SU-DHL-6 (cell line): ENCODE results near the gene SLC8A1.

ENCODE experiments used
- H2AFZ ChIP-seq: fragments of 200-600 bp; sonication (generic); 2 replicates; pipeline ENCODE4 v1.6.1; 2014; ENCODE audit warnings: low read depth, mild to moderate bottlenecking, moderate library complexity, mixed read lengths, antibody characterized with exemption, low read length; ENCODE audit not compliant: severe bottlenecking
- H3F3A ChIP-seq: fragments of 200-600 bp; shearing (Covaris generic); 2 replicates; pipeline ENCODE4 v1.6.0; 2016; ENCODE audit warnings: antibody characterized with exemption, mild to moderate bottlenecking; ENCODE audit not compliant: insufficient read depth
- H3K27ac ChIP-seq: fragments of 200-600 bp; sonication (generic); 2 replicates; pipeline ENCODE4 v1.5.1; 2016; ENCODE audit warnings: low read depth, mild to moderate bottlenecking, low read length, moderate library complexity, mixed read lengths
- H3K27me3 ChIP-seq: fragments of 200-600 bp; sonication (generic), shearing (Covaris generic); 2 replicates; pipeline ENCODE4 v1.6.0; 2014; ENCODE audit warnings: mild to moderate bottlenecking, low read length
- H3K36me3 ChIP-seq: fragments of 200-600 bp; sonication (generic); 2 replicates; pipeline ENCODE4 v1.6.1; 2014; ENCODE audit warnings: mild to moderate bottlenecking, low read length, mixed read lengths
- H3K4me2 ChIP-seq: fragments of 300-600, 200-600 bp; shearing (Covaris generic), sonication (generic); 2 replicates; pipeline ENCODE4 v1.6.0; 2014; ENCODE audit warnings: low read length, low read depth, mild to moderate bottlenecking; ENCODE audit not compliant: poor library complexity, severe bottlenecking
- H3K4me3 ChIP-seq: fragments of 200-600 bp; sonication (generic); 2 replicates; pipeline ENCODE4 v1.5.1; 2014; ENCODE audit warnings: antibody characterized with exemption, low read length, mild to moderate bottlenecking, mixed read lengths; ENCODE audit not compliant: insufficient read depth, poor library complexity, severe bottlenecking
- H3K79me2 ChIP-seq: fragments of 200-600 bp; sonication (generic); 2 replicates; pipeline ENCODE4 v1.6.1; 2014; ENCODE audit warnings: mild to moderate bottlenecking, low read length, moderate library complexity; ENCODE audit not compliant: insufficient read depth
- H3K9ac ChIP-seq: fragments of 200-600 bp; sonication (generic); 2 replicates; pipeline ENCODE4 v1.7.0; 2014; ENCODE audit warnings: mild to moderate bottlenecking, low read length
- H3K9me2 ChIP-seq: fragments of 200-600 bp; sonication (generic); replicated peaks from 2 replicates; pipeline ENCODE4 v1.6.1; 2014; ENCODE audit warnings: low read length; ENCODE audit not compliant: insufficient read depth
- H3K9me3 ChIP-seq: fragments of 200-600 bp; sonication (generic); 2 replicates; pipeline ENCODE4 v1.6.1; 2014; ENCODE audit warnings: low read length, mixed read lengths; ENCODE audit not compliant: insufficient read depth
- H4K20me1 ChIP-seq: fragments of 200-600 bp; sonication (generic); 2 replicates; pipeline ENCODE4 v1.6.1; 2014; ENCODE audit warnings: low read depth, mild to moderate bottlenecking, antibody characterized with exemption, low read length, moderate library complexity, mixed read lengths
- CTCF ChIP-seq: fragments of 200-600 bp; sonication (generic); IDR thresholded peaks from one replicate; pipeline ENCODE4 v1.5.1; 2017; ENCODE audit warnings: antibody characterized with exemption, mild to moderate bottlenecking, low read length, moderate library complexity; ENCODE audit not compliant: insufficient read depth, poor library complexity, severe bottlenecking
- EZH2phosphoT487 ChIP-seq: fragments of 200-600 bp; sonication (generic), shearing (Covaris generic); conservative IDR thresholded peaks from 2 replicates; pipeline ENCODE4 v1.6.1; 2018; ENCODE audit warnings: mild to moderate bottlenecking, antibody characterized with exemption, low read length, moderate library complexity, mixed read lengths

The SLC8A1 gene

GRCh38 chr2:40265602-40266001 lies 186.3 kb downstream of the SLC8A1 start:
- Histone ChIP-seq H3F3A (no peaks in the 10 kb centered on the region), H3K27ac (no peak overlapping the region), H3K9me2 (no peaks in the 10 kb centered on the region), H3K36me3 (no peaks in the 10 kb centered on the region), H4K20me1 (no peaks in the 10 kb centered on the region), H3K9me3 (no peaks in the 10 kb centered on the region), H3K4me2 (no peak overlapping the region), H3K27me3 (no peaks in the 10 kb centered on the region), H3K79me2 (no peaks in the 10 kb centered on the region), H3K9ac (no peak overlapping the region), H3K4me3 (no peak overlapping the region), H2AFZ (no peak overlapping the region)
- TF ChIP-seq CTCF (no peak), EZH2phosphoT487 (no peak)

GRCh38 chr2:40261042-40261441 lies 190.8 kb downstream of the SLC8A1 start:
- no peak overlapping the region for H3K9ac ChIP-seq
- no peaks in the 10 kb centered on the region for H3K36me3 ChIP-seq
- H3K27me3 ChIP-seq = no peaks in the 10 kb centered on the region
- H2AFZ ChIP-seq = no peak overlapping the region
- H3K4me2 ChIP-seq = no peak overlapping the region
- H3K9me2 ChIP-seq = no peaks in the 10 kb centered on the region
- no peaks in the 10 kb centered on the region for H3F3A ChIP-seq
- H3K4me3 ChIP-seq = no peak overlapping the region
- H4K20me1 ChIP-seq = no peaks in the 10 kb centered on the region
- no peaks in the 10 kb centered on the region for H3K9me3 ChIP-seq
- no peak overlapping the region for H3K27ac ChIP-seq
- no peaks in the 10 kb centered on the region for H3K79me2 ChIP-seq
- TF ChIP-seq EZH2phosphoT487 = no peak
- TF ChIP-seq CTCF = no peak

GRCh38 chr2:40260437-40260836 lies 191.5 kb downstream of the SLC8A1 start:
- Histone ChIP-seq H3K36me3 (no peaks in the 10 kb centered on the region), H3K4me3 (no peak overlapping the region), H2AFZ (no peak overlapping the region), H3K79me2 (no peaks in the 10 kb centered on the region), H3K9ac (no peak overlapping the region), H3K9me3 (no peaks in the 10 kb centered on the region), H3K27me3 (no peaks in the 10 kb centered on the region), H4K20me1 (no peaks in the 10 kb centered on the region), H3K27ac (no peak overlapping the region), H3K4me2 (no peak overlapping the region), H3K9me2 (no peaks in the 10 kb centered on the region), H3F3A (no peaks in the 10 kb centered on the region)
- no peak for TF ChIP-seq CTCF
- TF ChIP-seq EZH2phosphoT487 = no peak
